HepG2 (cell line): Measurements from ENCODE around the gene RAB40C. TPM values are rescaled to one million over a fixed set of nuclear protein-coding genes. Genes with fewer than 3 reads are reported as not detected.

Source experiments
- HES4 ChIP-seq: sonication (generic); formaldehyde crosslinking; IDR thresholded peaks from 2 replicates; pipeline ENCODE4 v1.9.0; 2021; ENCODE audit warnings: mild to moderate bottlenecking, missing genetic modification reagents, borderline replicate concordance
- HOMEZ ChIP-seq: IDR thresholded peaks from 2 replicates; pipeline ENCODE4 v1.6.1; 2016; ENCODE audit warnings: low read depth
- KLF9 ChIP-seq: IDR thresholded peaks from 2 replicates; pipeline ENCODE4 v1.6.1; 2016; ENCODE audit warnings: low read depth
- LBX2 ChIP-seq: sonication (generic); formaldehyde crosslinking; IDR thresholded peaks from 2 replicates; pipeline ENCODE4 v1.5.0; 2020; ENCODE audit warnings: missing genetic modification reagents, mild to moderate bottlenecking, borderline replicate concordance
- NR3C1 ChIP-seq: sonication (generic); formaldehyde crosslinking; IDR thresholded peaks from 2 replicates; pipeline ENCODE4 v1.4.0; 2020; ENCODE audit warnings: missing genetic modification reagents
- PAXIP1 ChIP-seq: sonication (generic); formaldehyde crosslinking; conservative IDR thresholded peaks from 2 replicates; pipeline ENCODE4 v1.4.0; 2020; ENCODE audit warnings: mild to moderate bottlenecking, missing genetic modification reagents, moderate library complexity
- PCBP2 ChIP-seq: fragments of 200-400 bp; formaldehyde crosslinking; optimal IDR thresholded peaks from 2 replicates; pipeline ENCODE3; 2018; ENCODE audit warnings: low read length, low read depth; ENCODE audit not compliant: poor library complexity, severe bottlenecking
- RFX3 ChIP-seq: IDR thresholded peaks from 2 replicates; pipeline ENCODE4 v1.6.1; 2016; ENCODE audit warnings: missing biosample characterization, missing genetic modification reagents
- TRIM24 ChIP-seq: sonication (generic); formaldehyde crosslinking; IDR thresholded peaks from 2 replicates; pipeline ENCODE4 v1.8.0; 2022; ENCODE audit warnings: mild to moderate bottlenecking, missing genetic modification reagents
- ZFP37 ChIP-seq: sonication (generic); formaldehyde crosslinking; IDR thresholded peaks from 2 replicates; pipeline ENCODE4 v1.4.0; 2020; ENCODE audit warnings: missing genetic modification reagents, borderline replicate concordance
- ZNF24 ChIP-seq: fragments of 450-650 bp; IDR thresholded peaks from 2 replicates; pipeline ENCODE4 v1.6.1; 2017; ENCODE audit warnings: antibody characterized with exemption, mild to moderate bottlenecking
- ZNF280B ChIP-seq: sonication (generic); formaldehyde crosslinking; IDR thresholded peaks from 2 replicates; pipeline ENCODE4 v1.5.0; 2020; ENCODE audit warnings: missing genetic modification reagents, mild to moderate bottlenecking, borderline replicate concordance
- ZNF432 ChIP-seq: sonication (generic); formaldehyde crosslinking; IDR thresholded peaks from 2 replicates; pipeline ENCODE4 v1.5.0; 2020; ENCODE audit warnings: missing genetic modification reagents, mild to moderate bottlenecking, borderline replicate concordance
- ZNF557 ChIP-seq: sonication (generic); formaldehyde crosslinking; IDR thresholded peaks from 2 replicates; pipeline ENCODE4 v1.4.0; 2020; ENCODE audit warnings: missing genetic modification reagents
- ZNF619 ChIP-seq: sonication (generic); formaldehyde crosslinking; IDR thresholded peaks from 2 replicates; pipeline ENCODE4 v1.4.0; 2020; ENCODE audit warnings: mild to moderate bottlenecking, missing genetic modification reagents
- ZSCAN31 ChIP-seq: sonication (generic); formaldehyde crosslinking; IDR thresholded peaks from 2 replicates; pipeline ENCODE4 v1.5.0; 2020; ENCODE audit warnings: low read depth, mild to moderate bottlenecking, missing genetic modification reagents
- polyA plus RNA-seq, 8 experiments: library from polyadenylated mRNA; depleted of rRNA in 3 of 8; stranded (reverse) in 7 of 8; unstranded in 1 of 8; fragments of >200 nt; fragmentation: Illumina TruSeq in 4 of 8; extraction: Trizol in 4 of 8; gene quantifications; 2 replicates each; pipeline versions ENCODE4 v1.2.1 to v1.2.3, GENCODE V29; 2011 to 2016; ENCODE audit warnings: low read depth in 4 of 8, missing spikeins in 1 of 8, mixed read lengths in 1 of 8; ENCODE audit not compliant: insufficient read depth in 1 of 8
- total RNA-seq, 5 experiments: library from RNA; depleted of rRNA; stranded (reverse); fragments of >200 nt; fragmentation: Illumina TruSeq; extraction: Trizol; gene quantifications; 2 replicates each; pipeline ENCODE4 v1.2.3, GENCODE V29; 2016; ENCODE audit warnings: low read depth in 1 of 5

The RAB40C gene
- total and polyA plus RNA-seq, 2 of the 13 experiments (the other 11 are each of a cell fraction or from before 2014, with no cell fraction given) = 7.7 to 11.5 TPM

- peak; percentile 80 for TF ChIP-seq ZNF280B (CRISPR knock-in tag)
- TF ChIP-seq HOMEZ (CRISPR knock-in tag) = no peak
- TF ChIP-seq PCBP2 = no peak
- TF ChIP-seq PAXIP1 = peak; percentile 75
- TF ChIP-seq KLF9 (CRISPR knock-in tag) = no peak; the same call in 1 of the 2 replicates
- TF ChIP-seq ZNF557 (CRISPR knock-in tag) = no peak
- peak; percentile 76; the same call in 1 of the 2 replicates for TF ChIP-seq LBX2 (CRISPR knock-in tag)
- no peak for TF ChIP-seq TRIM24 (CRISPR knock-in tag)
- peak; percentile 89 for TF ChIP-seq RFX3 (CRISPR knock-in tag)
- TF ChIP-seq NR3C1 = no peak
- no peak; the same call in 1 of the 2 replicates for TF ChIP-seq HES4 (CRISPR knock-in tag)
- no peak for TF ChIP-seq ZNF24
- TF ChIP-seq ZFP37 (CRISPR knock-in tag) = no peak
- peak; percentile 79 for TF ChIP-seq ZSCAN31 (CRISPR knock-in tag)
- TF ChIP-seq ZNF432 = no peak
- TF ChIP-seq ZNF619 = peak; percentile 44; the same call in 1 of the 2 replicates
Measured at GRCh38 chr16:648781-649589, 59.1 kb downstream of the RAB40C start, which contains the start of gene WDR90 (continued).
